Body of pancreas (tissue), 4 donors: ENCODE measurements around the gene TMEM134. TPM values are rescaled to one million over a fixed set of nuclear protein-coding genes. Genes with fewer than 3 reads are reported as not detected.
A peak's percentile ranks its signal among the peaks of the same experiment; 100 is the strongest.
"Not testable (repeated sequence)": the region's sequence is repeated elsewhere in the genome, so short reads cannot be mapped to it uniquely, and the experiment has no call there.

Source experiments
- ATAC-seq: fragments of 150-250 bp; one replicate; pipeline ENCODE4 v1.9.1; 2016
- DNase-seq, 4 donors: peaks; one replicate each; pipeline ENCODE4 v3.0.0-alpha.2; 2019
- H3K27ac ChIP-seq, 4 donors: fragments of 200-600 bp; sonication (generic); 1 replicate in 3 of 4; 2 replicates in 1 of 4; pipeline versions ENCODE4 v1.5.1 to v1.6.1; 2016 to 2019; ENCODE audit warnings: mild to moderate bottlenecking in 1 of 4, mixed read lengths in 1 of 4, moderate library complexity in 1 of 4
- H3K27me3 ChIP-seq, 2 donors: fragments of 200-600 bp; sonication (generic); one replicate each; pipeline ENCODE4 v1.6.0; 2016; ENCODE audit warnings: mild to moderate bottlenecking in 1 of 2
- H3K36me3 ChIP-seq, 2 donors: fragments of 200-600 bp; sonication (generic); replicated peaks in 1 of 2; 2 replicates each; pipeline ENCODE4 v1.5.1; 2016; ENCODE audit warnings: low read depth in 2 of 2; ENCODE audit not compliant: insufficient read depth in 1 of 2
- H3K4me1 ChIP-seq: fragments of 200-600 bp; sonication (generic); one replicate; pipeline ENCODE4 v1.6.0; 2016
- H3K4me3 ChIP-seq, 2 donors: fragments of 200-600 bp; sonication (generic); 1 replicate in 1 of 2; 2 replicates in 1 of 2; pipeline ENCODE4 v1.5.1; 2016 to 2019
- H3K9me3 ChIP-seq, 3 donors: fragments of 200-600 bp; sonication (generic); 1 replicate in 2 of 3; 2 replicates in 1 of 3; pipeline ENCODE4 v1.5.1; 2016
- POLR2A ChIP-seq, 3 donors: fragments of 450-650 bp; IDR thresholded peaks; one replicate each; pipeline ENCODE4 v1.6.1; 2016; ENCODE audit warnings: antibody characterized with exemption in 3 of 3, mild to moderate bottlenecking in 2 of 3
- WGBS, 2 donors: methylation state at CpG; one replicate each; pipeline ENCODE4 v1.1.5; 2017; 5-methylcytosine and 5-hydroxymethylcytosine counted together
- intact Hi-C: fragments of 100-400 bp; cut with DNase I; formaldehyde crosslinking; loops from one replicate; pipeline ENCODE4 v1.15.1; 2023
- total RNA-seq, 2 donors: library from RNA; depleted of rRNA; stranded (reverse); fragments of >200 nt; gene quantifications; one replicate each; pipeline ENCODE4 v1.1.0, GENCODE V29; 2016
- TF ChIP-seq, protein P1 (sequence below), 7 experiments: fragments of 450-650 bp in 4 of 7; fragments of 200-600 bp in 3 of 7; sonication (generic) in 3 of 7; IDR thresholded peaks; one replicate each; pipeline ENCODE4 v1.5.1; 2016 to 2019; ENCODE audit warnings: antibody characterized with exemption in 7 of 7

TMEM134 gene
- total RNA-seq, 2 donors from 2014 or later, result 69.5 to 118 TPM

DNA sequence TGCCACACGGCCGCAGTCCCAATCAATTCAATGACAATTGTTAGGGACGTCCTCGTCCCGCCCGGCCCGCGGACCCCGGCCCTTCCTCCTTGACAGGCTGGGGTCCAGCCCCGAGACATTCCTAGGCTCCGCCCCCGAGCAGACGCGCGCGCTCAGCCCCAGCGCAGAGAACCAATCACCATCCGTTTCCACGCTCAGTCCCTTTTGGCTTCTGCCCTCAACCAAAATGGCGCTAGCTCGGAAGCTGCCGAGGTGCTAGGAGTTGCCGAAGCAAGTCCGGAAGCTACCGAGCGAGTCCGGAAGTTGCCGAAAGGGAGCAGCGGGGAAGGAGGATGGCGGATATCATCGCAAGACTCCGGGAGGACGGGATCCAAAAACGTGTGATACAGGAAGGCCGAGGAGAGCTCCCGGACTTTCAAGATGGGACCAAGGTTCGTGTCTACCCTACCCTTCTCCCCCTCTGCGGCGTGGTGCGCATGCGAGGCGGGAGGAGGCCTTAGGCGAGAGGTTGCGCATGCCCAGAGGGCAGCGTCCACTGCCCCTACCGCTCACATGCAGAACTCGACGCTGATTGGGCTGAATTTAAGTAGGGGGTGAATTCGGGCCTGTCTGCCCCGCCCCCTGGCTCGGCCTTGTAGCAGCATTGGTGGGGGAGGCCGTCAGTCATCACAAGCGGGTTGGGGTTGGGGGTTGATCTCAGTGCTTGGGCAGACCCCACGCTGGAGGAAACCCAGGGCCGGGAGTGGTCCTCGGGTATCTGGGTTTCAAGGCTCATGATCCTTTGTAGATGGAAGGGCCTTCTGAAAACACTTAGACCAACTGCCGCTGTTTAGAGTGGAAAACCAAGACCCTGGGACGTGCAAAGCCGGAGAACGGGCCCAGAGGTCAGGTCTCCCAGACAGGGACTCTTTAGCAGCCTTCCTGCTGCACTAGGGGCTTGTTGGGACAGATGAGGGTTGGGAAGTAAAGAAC lies 14.1 kb upstream of the TMEM134 start, which contains the start of gene AIP:
TSS of gene AIP (plus strand) at position 200 of the 972 bp plus-strand sequence. CDS start at position 333, 133 bp downstream.
- intact Hi-C loops, result no loop called here
- WGBS, 2 donors, result 9 to 16% methylated on average over 45 to 60 of the region's 60 CpGs
- no peaks in the 10 kb centered on the region for H3K27me3 ChIP-seq

DNA sequence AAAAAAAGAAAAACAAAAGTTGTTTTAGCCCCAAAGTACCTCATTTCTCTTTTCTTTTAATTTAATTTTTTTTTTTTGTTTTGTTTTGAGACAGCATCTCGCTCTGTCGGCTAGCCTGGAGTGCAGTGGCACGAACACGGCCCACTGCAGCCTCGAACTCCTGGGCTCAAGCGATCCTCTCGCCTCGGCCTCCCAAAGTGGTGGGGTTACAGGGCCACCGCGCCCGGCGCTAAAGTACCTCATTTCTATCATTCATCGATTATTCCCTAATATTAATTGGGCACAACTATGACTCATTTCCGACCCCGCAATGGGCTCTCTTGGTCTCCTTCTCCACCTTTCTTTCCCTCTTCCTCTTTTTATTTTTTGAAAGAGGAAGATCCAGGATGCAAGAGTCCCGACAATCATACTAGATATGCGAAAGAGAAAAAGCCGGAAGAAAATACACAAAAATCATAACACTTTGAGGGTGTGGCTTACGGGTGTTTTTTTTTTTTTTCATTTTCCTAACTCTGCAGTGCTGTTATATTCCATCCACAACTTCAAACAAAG lies 13.3 kb upstream of the TMEM134 start:
- DNase-seq (no peak), ATAC-seq (peak; percentile 57)
- Histone ChIP-seq H3K36me3 (no peaks in the 10 kb centered on the region), H3K4me1 (peaks cover 24% of the 10 kb centered on the region), H3K27me3 (no peaks in the 10 kb centered on the region), H3K4me3 (peak overlapping the region in 1 of 2 donors; percentile 61), H3K9me3 (no peaks in the 10 kb centered on the region), H3K27ac (peak overlapping the region; percentile 39 to 94 (median 74))
- 35 to 36% methylated on average over 19 of the region's 19 CpGs for WGBS, 2 donors
- TF ChIP-seq, protein P1, sequence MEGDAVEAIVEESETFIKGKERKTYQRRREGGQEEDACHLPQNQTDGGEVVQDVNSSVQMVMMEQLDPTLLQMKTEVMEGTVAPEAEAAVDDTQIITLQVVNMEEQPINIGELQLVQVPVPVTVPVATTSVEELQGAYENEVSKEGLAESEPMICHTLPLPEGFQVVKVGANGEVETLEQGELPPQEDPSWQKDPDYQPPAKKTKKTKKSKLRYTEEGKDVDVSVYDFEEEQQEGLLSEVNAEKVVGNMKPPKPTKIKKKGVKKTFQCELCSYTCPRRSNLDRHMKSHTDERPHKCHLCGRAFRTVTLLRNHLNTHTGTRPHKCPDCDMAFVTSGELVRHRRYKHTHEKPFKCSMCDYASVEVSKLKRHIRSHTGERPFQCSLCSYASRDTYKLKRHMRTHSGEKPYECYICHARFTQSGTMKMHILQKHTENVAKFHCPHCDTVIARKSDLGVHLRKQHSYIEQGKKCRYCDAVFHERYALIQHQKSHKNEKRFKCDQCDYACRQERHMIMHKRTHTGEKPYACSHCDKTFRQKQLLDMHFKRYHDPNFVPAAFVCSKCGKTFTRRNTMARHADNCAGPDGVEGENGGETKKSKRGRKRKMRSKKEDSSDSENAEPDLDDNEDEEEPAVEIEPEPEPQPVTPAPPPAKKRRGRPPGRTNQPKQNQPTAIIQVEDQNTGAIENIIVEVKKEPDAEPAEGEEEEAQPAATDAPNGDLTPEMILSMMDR (IDR thresholded peaks at IDR 0.05), result no peak
- TF ChIP-seq POLR2A (IDR thresholded peaks at IDR 0.05), result no peak
- intact Hi-C loops, result no loop called here

More for the DNA sequence above, 14.1 kb upstream of the TMEM134 start, which contains the start of gene AIP:
- ATAC-seq (peak; percentile 99), DNase-seq (peak; percentile 98 to 99 (median 98))
- Histone ChIP-seq H3K4me3 (peak within 1 kb of the TSS in 1 of 2 donors; percentile 61), H3K9me3 (no peaks in the 10 kb centered on the region), H3K36me3 (no peaks in the 10 kb centered on the region), H3K4me1 (peaks cover 24% of the 10 kb centered on the region), H3K27ac (peak within 1 kb of the TSS; percentile 39 to 94 (median 74))
- TF ChIP-seq, protein P1 (IDR thresholded peaks at IDR 0.05), result peak in 4 of 7 experiments; percentile 31 to 39 (median 36)
- TF ChIP-seq POLR2A (IDR thresholded peaks at IDR 0.05), result peak in 2 of 3 donors; percentile 63 to 72

DNA sequence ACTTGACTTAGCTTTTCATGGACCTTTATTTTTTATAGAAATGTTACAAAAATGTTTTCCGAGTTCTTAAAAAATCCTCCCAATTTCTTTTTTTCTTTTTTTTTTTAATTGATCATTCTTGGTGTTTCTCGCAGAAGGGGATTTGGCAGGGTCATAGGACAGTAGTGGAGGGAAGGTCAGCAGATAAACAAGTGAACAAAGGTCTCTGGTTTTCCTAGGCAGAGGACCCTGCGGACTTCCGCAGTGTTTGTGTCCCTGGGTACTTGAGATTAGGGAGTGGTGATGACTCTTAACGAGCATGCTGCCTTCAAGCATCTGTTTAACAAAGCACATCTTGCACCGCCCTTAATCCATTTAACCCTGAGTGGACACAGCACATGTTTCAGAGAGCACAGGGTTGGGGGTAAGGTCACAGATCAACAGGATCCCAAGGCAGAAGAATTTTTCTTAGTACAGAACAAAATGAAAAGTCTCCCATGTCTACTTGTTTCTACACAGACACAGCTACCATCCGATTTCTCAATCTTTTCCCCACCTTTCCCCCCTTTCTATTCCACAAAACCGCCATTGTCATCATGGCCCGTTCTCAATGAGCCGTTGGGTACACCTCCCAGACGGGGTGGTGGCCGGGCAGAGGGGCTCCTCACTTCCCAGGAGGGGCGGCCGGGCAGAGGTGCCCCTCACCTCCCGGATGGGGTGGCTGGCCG lies 8.4 kb upstream of the TMEM134 start:
- intact Hi-C loops, H3K9me3 ChIP-seq, H3K4me3 ChIP-seq, H3K4me1 ChIP-seq, H3K36me3 ChIP-seq, H3K27me3 ChIP-seq, ATAC-seq, DNase-seq, H3K27ac ChIP-seq: not testable (repeated sequence)
- WGBS, 2 donors, result 72 to 81% methylated on average over 14 to 15 of the region's 16 CpGs

DNA sequence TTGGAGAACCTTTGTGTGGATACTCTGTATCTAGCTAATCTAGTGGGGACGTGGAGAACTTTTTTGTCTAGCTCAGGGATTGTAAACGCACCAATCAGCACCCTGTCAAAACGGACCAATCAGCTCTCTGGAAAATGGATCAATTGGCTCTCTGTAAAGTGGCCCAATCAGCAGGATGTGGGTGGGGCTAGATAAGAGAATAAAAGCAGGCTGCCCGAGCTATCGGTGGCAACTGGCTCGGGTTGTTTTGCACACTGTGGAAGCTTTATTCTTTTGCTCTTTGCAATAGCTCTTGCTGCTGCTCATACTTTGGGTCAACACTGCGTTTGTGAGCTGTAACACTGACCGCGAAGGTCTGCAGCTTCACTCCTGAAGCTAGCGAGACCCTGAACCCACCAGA lies 7.6 kb upstream of the TMEM134 start:
- intact Hi-C loops, H3K27ac ChIP-seq, H3K36me3 ChIP-seq, H3K4me1 ChIP-seq, DNase-seq, H3K4me3 ChIP-seq, H3K27me3 ChIP-seq, H3K9me3 ChIP-seq, ATAC-seq: not testable (repeated sequence)
- 62 to 63% methylated on average over 10 of the region's 10 CpGs for WGBS, 2 donors

DNA sequence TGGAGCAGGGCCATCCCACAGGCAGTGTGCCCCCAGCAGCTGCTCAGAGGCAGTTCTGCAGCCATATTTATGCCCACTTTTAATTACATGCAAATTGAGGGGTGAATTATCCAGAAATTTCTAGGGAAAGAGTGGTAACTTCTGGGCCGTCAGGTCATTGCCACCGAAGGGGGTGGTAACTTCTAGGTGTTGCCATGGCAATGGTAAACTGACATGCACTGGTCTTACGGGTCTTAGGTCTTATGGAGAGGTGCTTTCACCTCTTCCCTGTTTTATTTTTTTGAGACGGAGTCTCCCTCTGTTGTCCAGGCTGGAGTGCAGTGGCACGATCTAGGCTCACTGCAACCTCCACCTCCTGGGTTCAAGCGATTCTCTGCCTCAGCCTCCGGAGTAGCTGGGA lies 3.8 kb upstream of the TMEM134 start:
- TF ChIP-seq, protein P1 (IDR thresholded peaks at IDR 0.05), result no peak
- TF ChIP-seq POLR2A (IDR thresholded peaks at IDR 0.05), result no peak
- DNase-seq (no peak), ATAC-seq (no peak)
- H3K36me3 ChIP-seq, result no peaks in the 10 kb centered on the region
- H3K27ac ChIP-seq, result no peak overlapping the region
- WGBS, 2 donors, result 60 to 79% methylated on average over 6 to 7 of the region's 7 CpGs
- H3K9me3 ChIP-seq, result no peaks in the 10 kb centered on the region
- intact Hi-C loops, result no loop called here
- H3K27me3 ChIP-seq, result no peaks in the 10 kb centered on the region
- no peak overlapping the region for H3K4me3 ChIP-seq
- H3K4me1 ChIP-seq, result peaks cover 12% of the 10 kb centered on the region
